UCSD-AML1 (cell line): ENCODE data around the gene GAPDHS.

Experiments
- DNase-seq: peaks from one replicate; lab custom pipeline; 2025; ENCODE audit not compliant: unreplicated experiment; lab: John Stamatoyannopoulos, UW

GAPDHS gene

DNA sequence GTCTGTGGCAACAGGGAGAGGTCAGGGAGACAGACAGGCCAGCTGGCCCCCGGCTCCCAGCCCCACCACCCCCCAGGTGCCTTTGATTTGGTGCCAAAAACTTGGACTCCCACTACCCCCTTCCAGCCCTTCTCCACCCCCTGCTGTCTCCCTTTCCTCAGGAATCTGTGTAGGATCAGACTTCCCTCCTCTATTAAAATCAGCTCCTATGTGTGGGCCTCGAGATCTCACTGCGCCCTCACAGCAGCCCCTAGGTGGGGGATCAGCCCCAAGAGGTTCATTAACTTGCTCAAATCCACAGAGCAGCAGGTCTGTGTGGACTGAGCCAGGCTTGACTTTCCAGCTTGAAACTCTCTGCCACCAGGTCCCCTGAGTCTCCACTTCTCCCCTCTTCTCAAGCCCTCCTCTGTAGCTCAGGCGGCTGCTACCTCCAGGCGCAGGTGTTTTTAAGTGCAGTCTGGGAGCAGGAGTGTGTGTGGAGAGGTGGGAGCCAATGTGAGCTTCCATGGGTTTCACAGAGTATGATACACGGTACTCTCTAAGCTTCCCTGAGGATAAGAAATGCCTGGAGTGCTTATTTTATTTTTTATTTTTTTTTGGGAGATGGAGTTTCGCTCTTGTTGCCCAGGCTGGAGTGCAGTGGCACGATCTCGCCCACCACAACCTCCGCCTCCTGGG is 1.7 kb downstream of the GAPDHS start:
- no peak for DNase-seq

DNA sequence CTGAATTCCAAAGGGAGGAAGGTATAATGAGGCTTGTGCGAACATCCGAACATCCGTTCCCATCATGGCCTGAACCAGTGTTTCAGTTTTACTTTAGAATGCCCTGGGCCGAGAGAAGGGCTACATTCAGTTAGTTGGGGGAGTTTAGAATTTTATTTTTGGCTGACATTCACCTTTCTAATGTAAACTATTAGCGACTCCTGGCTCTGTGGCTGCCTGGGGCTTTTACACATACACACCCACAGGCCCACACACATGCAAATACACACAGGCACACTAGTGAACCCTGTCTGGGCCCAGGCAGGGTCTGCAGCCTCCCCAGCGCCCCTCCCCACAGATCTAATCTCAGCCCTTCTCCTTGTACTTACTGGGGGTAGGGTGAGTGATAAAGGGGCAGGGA is 6.1 kb downstream of the GAPDHS start:
- no peak for DNase-seq

DNA sequence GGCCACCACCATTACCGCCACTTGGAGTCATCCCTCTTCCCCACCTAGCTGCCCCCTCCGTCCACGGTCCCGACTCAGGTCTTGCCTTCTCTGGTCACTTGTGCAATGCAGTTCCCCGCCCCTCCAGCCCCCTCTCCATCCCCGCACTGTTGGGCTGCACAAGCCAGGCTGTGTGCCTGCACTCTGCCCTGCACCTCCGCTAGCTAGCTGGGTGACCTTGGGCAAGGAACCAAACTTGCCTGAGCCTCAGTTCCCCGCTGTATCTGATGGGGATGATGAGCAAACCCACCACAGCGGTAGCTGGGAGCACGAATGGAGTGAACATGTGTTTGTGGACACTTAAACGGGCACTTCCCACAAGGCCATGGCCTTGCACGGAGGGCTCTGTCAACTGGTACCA is 6.6 kb downstream of the GAPDHS start:
- DNase-seq: no peak

DNA sequence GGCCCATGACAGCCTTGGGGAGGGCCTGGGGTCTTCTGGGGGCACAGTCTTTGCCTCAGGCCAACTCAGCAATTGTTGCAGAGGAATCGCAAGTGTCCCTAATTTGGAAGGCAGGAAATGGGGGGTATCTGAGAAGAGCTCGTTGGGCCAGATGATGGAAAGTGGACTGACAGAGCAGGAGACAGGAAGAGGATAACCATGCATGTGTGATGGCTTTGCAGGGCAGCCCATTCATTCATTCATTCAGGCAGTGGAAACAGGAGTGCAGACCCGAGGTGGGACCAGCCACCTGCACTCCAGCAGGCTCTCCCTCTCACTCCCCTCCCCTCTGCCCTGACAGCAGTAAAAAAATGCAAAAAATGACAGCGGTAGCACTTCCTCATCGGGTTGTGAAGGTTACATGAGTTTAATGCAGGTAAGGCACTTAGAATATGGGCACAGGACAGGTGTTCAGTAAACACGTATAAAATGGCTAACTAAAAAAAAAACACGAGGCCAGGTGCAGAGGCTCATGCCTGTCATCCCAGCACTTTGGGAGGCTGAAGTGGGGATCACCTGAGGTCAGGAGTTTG is 7.2 kb downstream of the GAPDHS start:
- no peak for DNase-seq

DNA sequence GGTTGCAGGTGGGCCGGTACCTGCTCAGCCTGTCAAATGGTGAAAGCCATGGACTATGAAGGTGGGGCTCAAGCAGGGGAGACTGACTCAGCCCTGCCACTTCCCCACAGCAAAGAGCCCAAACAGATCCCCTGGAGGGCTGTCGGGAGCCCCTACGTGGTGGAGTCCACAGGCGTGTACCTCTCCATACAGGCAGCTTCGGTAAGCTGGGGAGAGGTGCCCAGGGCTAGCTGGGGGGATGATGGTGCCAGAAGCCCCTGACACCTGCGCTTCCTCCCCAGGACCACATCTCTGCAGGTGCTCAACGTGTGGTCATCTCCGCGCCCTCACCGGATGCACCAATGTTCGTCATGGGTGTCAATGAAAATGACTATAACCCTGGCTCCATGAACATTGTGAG is 9.0 kb downstream of the GAPDHS start:
- DNase-seq: no peak

DNA sequence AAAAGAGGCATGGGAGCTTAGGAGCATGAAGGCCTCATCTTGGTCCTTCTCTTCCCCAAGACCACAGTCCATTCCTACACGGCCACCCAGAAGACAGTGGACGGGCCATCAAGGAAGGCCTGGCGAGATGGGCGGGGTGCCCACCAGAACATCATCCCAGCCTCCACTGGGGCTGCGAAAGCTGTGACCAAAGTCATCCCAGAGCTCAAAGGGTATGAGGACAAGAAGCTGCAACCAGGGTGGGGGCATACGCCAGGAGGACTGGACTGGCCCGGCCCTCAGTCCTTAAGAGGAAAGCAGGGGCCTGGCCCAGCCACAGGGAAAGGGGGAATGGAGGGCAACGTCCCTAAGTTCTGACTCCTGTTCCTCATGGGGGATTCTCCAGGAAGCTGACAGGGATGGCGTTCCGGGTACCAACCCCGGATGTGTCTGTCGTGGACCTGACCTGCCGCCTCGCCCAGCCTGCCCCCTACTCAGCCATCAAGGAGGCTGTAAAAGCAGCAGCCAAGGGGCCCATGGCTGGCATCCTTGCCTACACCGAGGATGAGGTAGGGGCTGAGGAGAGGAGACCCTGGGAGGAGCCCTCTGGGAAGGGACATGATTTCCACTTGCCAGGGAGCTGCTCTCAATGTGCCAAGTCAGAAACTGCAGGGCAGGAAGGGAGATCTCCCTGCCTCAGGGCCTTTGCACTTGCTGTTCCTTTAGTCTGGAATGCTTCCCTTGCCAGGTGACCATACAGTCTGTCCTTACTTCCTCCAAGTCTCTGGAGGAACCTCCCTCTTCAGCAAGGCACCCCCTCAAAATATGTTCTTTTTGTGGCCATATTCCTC is 10.2 kb downstream of the GAPDHS start:
- no peak for DNase-seq

DNA sequence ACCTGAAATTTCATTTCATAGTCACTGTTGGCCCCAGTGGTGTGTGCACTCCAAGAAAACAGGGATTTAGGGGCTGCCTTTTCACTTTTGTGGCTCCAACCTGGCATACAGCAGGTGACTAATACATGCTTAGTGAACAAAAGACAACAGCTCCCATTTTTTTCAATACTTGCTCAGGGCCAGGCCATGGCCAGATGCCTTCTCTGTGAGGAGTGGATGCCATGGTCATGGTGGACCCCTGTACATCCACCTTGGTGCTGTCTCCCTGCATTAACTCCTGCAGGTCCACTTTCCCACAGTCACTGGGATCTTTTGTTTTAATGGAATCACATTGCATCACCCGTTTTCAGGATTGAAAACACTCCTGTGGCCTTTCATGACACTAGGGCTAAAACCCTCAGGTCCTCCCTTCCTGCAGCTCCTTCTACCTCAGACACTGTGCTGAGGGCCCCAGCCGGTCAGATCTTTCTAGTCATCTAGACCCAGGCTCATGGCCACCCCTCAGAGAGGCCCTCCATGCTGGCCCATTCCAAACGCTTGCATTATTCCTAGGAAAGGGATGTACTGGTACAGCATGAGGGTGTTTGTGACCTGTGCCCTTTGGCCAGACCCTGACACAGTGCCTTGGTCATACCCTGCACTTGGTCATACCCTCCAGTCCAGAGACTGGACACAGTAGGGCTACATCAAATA is 11.0 kb downstream of the GAPDHS start:
- no peak for DNase-seq

DNA sequence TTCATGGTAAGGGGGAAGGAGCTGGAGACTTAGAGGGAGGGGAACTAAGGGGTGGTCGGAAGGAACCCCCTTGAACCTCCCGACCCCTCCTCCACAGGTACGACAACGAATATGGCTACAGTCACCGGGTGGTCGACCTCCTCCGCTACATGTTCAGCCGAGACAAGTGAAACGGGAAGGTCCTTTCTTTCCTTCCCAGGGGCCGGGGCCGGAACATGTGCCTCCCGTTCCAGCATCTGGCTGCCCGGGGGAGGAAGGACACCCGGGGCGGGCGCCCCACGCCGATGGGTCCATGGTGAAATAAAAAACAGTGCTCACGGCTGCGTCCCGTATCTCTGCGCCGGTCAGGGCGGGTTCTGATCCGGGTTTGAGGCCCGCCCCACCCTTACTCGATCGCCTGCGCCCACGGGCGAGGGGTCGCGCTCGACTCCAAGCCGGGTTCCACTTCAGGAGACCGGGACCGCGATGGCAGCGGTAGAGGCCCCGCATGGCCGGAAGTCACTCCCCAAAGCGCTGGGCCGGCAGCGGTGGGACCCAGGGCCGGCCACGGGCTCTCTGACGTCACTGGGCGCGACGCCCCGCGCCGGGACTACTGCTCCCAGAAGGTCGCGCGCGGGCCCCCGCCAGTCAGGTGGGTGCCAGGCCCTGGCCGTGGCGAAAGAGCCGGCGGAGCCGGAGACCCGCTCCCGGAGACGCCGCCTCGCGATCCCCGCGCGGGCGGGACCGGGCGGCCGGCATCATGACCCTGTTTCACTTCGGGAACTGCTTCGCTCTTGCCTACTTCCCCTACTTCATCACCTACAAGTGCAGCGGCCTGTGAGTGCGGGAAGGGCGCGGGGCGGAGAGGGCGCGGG is 12.0 kb downstream of the GAPDHS start, which contains the start of gene TMEM147:
TMEM147 (plus strand) TSS at position 626 of the 854 bp plus-strand sequence; CDS start at position 740, 114 bp downstream.
- peak; percentile 92 for DNase-seq

DNA sequence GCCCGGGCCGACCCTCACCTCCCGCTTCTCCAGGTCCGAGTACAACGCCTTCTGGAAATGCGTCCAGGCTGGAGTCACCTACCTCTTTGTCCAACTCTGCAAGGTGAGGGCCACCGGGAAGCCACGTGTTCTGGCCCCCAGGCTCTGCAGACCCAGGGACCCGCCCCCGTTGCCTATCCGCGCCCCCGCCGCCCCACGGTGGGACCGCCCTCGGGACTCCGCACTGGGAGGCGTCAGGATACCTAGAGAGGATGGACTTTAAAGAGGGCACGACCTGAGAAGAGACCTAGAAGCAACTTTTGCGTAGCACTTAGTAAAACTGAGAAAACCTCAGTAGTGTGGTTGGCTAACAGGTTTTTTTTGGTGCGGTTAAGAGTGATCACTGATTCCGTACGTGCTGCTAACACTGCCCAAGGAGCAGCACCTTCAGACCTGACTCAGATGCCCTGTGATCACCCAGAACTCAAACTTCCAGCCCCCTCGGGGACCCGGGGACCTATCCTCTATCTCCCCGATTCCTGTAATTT is 12.7 kb downstream of the GAPDHS start:
- peak; percentile 51 for DNase-seq

DNA sequence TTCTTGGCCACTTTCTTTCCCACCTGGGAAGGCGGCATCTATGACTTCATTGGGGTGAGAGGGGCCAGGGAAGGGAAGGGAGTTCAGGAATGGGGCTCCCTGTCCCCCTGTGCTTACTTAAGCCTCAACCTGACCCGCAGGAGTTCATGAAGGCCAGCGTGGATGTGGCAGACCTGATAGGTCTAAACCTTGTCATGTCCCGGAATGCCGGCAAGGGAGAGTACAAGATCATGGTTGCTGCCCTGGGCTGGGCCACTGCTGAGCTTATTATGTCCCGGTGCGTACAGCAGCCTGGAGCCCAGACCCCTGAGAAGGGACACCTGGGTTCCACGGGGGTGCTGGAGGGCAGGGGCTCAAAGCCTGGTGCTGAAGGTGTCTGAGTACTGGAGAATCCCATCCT is 13.3 kb downstream of the GAPDHS start:
- DNase-seq: no peak

DNA sequence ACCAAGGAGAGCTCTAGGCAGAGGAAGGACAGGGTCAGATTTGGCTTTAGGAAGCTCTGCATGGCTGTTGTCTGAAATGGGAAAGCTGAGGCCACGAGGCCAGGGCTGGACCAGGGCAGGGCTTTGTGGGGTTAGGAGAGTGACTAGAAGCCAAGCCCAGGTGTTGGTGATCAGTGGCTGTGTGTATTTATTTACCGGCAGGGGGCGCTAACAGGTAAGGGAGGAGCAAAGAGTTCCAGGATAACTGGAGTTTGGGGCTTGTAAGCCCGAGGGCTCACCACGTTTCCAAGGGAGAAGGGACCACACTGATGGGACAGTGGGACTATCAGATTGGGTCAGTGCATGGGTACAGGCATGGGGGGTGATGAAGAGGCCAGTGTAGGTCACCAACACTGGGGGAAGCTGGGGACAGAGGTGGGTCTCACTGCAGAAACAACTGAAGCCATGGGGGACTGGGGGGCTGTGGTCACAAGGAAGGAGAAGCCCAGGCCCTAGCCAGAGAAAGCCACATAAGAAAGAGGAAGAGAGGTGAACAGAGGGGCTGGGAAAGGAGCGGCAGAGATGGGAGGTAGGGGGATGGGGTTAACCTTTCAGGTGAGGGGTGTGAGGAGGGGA is 16.0 kb downstream of the GAPDHS start:
- peak; percentile 34 for DNase-seq

DNA sequence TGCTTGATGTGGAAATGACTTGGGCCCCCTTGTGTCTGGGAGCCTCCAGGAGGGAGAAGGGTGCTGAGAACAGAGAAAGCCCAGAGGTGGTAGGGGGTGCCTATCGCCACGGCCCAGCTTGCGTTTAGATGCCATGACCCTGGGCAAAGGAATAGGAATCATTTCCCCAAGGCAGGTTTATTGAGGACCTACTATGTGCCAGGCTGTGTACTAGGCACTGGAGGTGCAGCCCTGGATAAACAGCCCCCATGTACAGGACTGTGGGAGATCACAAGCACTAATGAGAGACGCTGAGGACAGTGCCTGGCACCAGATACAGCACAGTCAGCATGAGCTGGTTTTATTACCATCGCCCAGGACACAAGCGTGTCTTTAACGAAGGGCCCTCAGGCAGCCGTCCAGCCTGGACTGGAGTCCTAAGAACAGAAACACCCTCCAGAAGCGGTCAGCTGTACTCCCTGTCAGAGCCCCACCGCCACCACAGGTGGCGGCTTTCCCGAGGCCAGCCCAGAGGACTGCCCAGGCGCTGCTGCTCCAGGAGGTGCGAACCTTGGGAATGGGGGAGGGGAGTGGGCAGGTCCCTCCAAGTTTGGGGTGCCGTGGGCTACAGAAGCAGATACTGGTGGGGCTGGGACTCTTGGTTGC is 16.7 kb downstream of the GAPDHS start:
- DNase-seq: no peak

DNA sequence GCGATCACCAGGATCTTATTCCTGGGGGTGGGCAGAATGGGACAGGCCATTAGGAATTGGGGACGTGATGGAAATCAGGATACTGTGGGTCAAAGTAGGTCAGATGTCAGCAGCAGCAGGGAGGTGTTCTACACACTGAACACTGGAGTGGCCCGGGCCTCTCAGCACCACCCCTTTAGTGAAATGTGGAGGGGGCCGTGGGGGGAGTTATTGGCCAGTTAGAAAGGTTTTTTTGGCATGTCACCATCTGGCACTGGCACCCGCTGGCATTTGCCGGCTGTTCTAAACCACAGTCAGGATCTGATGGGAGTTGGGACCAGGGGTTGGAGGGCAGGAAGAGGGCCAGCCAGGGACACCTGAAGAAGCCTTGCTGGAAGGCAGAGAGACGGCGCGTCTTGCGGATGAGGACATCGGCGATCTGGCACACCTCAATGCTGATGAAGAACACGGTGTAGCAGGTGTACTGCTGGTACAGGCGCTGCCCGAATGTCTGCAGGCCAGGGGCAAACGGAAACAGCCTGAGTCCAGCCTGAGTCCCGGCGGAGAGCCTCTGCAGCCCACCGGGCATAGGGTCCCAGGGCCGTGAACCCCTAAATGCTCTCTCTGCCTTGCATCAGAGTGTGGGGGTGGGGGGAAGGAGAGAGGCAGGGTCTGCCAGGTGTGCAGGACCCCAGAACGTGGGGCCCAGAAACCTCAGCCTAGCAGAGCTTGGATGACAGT is 18.0 kb downstream of the GAPDHS start:
- no peak for DNase-seq

DNA sequence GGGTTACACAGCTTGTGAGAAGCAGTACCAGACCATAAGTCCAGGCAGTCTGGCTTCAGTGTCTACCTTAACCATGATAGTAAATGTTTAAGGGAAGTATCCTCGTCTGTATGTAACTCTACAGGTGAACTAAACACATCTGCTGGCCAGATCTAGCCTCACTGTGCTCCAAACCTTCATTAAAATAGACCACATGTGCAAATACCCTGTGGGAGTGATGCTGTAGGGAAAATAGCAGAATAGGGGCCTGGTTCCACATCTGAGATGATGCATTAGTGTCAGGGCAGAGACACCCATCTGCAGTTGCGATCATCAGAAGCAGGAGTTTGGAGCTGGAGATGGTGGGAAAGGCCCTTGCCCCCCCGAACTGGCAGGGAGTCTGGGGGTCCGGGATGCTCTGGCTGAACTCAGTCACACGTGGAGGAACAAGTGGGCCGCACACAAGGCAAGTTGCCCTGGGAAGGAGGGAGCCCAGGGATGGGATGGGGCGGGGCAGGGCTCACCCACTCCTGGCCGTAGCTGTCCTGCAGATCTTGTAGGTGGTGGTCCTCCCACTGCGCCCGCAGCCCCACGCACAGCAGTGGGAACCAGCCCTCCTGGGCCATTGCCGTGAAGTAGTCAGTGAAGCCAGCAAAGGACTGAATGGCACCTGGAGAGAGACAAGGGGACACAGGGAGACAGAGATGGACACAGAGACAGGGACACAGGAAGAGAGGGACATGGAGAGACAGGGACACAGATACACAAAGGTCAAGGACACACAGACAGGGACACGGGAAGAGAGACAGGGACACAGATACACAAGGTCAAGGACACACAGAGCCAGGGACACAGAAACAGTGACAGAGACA is 19.5 kb downstream of the GAPDHS start:
- no peak for DNase-seq

DNA sequence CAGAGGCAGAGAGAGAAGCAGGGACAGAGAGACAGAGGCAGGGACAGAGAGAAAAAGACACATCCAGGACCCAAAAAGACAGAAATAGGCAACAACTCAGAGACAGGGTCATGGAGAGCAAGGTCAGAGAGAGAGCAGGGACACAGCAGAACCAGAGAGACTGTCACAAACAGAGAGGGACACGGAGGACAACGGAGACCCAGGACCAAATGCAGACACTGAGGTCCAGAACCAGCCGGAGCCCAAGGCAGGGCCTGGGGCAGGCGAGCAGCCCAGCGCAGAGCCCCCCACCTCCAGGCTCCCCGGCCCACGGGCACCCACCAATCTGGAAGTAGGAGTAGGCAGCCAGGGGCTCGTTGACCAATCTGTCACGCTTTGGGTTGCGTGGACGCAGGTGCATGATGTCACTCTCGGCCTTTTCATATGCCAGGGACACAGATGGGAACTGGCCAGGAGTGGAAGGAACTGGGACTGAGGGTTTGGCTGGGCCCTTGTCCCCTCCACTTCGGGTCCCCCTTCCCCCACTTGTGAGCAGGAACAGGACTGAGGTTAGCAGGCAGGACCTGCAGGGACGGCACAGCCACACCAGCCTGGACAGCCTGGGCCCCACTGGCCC is 20.2 kb downstream of the GAPDHS start:
- DNase-seq: no peak

DNA sequence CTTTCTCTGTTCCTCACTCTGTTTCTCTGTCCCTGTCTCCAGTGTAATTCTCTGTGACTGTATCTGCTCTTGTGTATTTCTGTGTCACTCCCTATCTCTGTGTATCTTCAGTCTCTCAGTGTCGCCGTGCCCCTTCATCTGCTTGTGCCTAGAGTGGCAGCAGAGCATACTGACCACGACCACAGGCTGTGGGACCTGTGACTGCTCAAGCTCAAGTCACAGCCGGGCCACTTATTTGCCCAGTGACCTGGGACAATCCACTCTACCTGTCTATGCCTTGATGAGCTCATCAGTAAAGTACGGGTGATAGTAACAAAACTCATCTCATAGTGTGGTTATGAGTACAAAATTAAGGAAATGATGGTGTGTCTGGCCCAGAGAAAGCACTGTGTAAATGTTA is 20.8 kb downstream of the GAPDHS start:
- no peak for DNase-seq

DNA sequence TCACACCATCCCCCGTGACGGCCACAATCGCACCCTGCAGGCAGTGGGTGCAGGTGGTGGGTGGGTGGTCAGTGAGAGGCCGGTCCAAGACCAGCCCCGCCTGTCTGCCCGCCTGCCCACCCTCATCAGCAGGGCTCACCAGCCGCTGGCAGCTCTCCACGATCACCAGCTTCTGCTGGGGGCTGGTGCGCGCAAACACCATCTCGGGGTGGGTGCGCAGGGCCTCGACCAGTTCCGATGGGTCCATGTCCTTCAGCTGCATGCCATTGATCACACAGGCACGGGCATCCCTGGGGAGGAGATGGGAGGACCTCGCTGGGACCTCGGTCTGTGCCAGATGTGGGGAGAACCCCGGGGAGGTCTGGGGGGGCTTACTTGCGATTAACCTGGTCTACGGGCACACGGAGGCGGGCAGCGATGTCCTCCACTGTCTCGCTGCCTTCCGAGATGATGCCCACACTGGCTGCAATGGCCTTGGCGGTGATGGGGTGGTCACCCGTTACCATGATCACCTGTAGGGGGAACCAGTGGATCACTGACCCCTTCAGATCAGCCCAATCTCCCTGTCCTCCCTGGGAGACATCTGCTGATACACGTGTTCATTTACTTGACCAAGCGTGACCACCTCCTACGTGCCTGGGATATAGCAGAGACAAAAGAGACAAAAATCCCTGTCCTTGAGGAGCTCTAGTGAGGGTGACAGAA is 22.2 kb downstream of the GAPDHS start:
- no peak for DNase-seq
